ENCODE results near the gene GLIS1. TPM values are rescaled to one million over a fixed set of nuclear protein-coding genes. Genes with fewer than 3 reads are reported as not detected.
A peak's percentile ranks its signal among the peaks of the same experiment; 100 is the strongest.

GLIS1 gene
- total RNA-seq, 1 experiment from 2014 or later, result 0.24 TPM

GRCh38 chr1:53592521-53592982, 146.4 kb downstream of the GLIS1 start (continued):
- no peak for TF ChIP-seq E2F4 (CRISPR knock-in tag; IDR thresholded peaks at IDR 0.05; ENCODE audit: borderline replicate concordance, low read depth)
- TF ChIP-seq TEAD4 (CRISPR knock-in tag; IDR thresholded peaks at IDR 0.05), result no peak
- TF ChIP-seq ZNF263 (CRISPR knock-in tag; IDR thresholded peaks at IDR 0.05; ENCODE audit: low read depth), result no peak
- no peak for TF ChIP-seq AR (CRISPR knock-in tag; IDR thresholded peaks at IDR 0.05)
- TF ChIP-seq ZNF121 (CRISPR knock-in tag; IDR thresholded peaks at IDR 0.05), result no peak

- peaks cover 21% of the 10 kb centered on the region for H3K4me1 Mint-ChIP-seq
- no peak overlapping the region for H3K4me3 Mint-ChIP-seq
- CTCF ChIA-PET, result interaction anchor here (0.6 to 10.0 kb wide), 10 partner anchors 15 to 354 kb away, joined by 3 to 192 read pairs (median 6); partner anchors contain the start of gene IFT25
Measured at GRCh38 chr1:53591924-53592323, 147.0 kb downstream of the GLIS1 start.

GRCh38 chr1:53590531-53591515, 148.1 kb downstream of the GLIS1 start:
- Mint-ChIP-seq H3K4me1 (peaks cover 23% of the 10 kb centered on the region), H3K9me3 (no peaks in the 10 kb centered on the region), H3K27ac (no peak overlapping the region), H3K36me3 (no peaks in the 10 kb centered on the region), H3K4me3 (no peak overlapping the region; the same call in 1 of the 2 replicates), H3K27me3 (ENCODE audit: low read depth) (peaks cover 3% of the 10 kb centered on the region; the same call in 1 of the 2 replicates)
- ChIA-PET CTCF (interaction anchor here (0.8 to 10.0 kb wide), 7 partner anchors 10 to 198 kb away, joined by 3 to 192 read pairs (median 3); no protein-coding TSS in a partner anchor), POLR2A (no interaction called here)
- ATAC-seq (peak; percentile 4; the same call in 1 of the 2 replicates), DNase-seq (ENCODE audit: low spot score) (no peak)
- TF ChIP-seq HMGXB4 (CRISPR knock-in tag; IDR thresholded peaks at IDR 0.05) (no peak), E2F5 (CRISPR knock-in tag; IDR thresholded peaks at IDR 0.05) (no peak), JUN (CRISPR knock-in tag; IDR thresholded peaks at IDR 0.05) (no peak), ETV6 (CRISPR knock-in tag; IDR thresholded peaks at IDR 0.05) (no peak), NFE2L1 (CRISPR knock-in tag; IDR thresholded peaks at IDR 0.05) (no peak), MXD4 (CRISPR knock-in tag; IDR thresholded peaks at IDR 0.05; ENCODE audit: borderline replicate concordance) (no peak), ZNF425 (CRISPR knock-in tag; conservative IDR thresholded peaks at IDR 0.05) (no peak), ZBTB21 (CRISPR knock-in tag; IDR thresholded peaks at IDR 0.05; ENCODE audit: borderline replicate concordance) (no peak), ZNF512 (CRISPR knock-in tag; IDR thresholded peaks at IDR 0.05; ENCODE audit: borderline replicate concordance) (no peak), ATF3 (CRISPR knock-in tag; conservative IDR thresholded peaks at IDR 0.05) (no peak), GRHL2 (CRISPR knock-in tag; IDR thresholded peaks at IDR 0.05; ENCODE audit: insufficient replicate concordance, severe bottlenecking) (no peak), MYBL2 (CRISPR knock-in tag; IDR thresholded peaks at IDR 0.05) (no peak), EMX1 (CRISPR knock-in tag; IDR thresholded peaks at IDR 0.05) (no peak), RELA (CRISPR knock-in tag; IDR thresholded peaks at IDR 0.05; ENCODE audit: borderline replicate concordance) (no peak), SOX15 (CRISPR knock-in tag; IDR thresholded peaks at IDR 0.05) (no peak)

More at GRCh38 chr1:53591924-53592323, 147.0 kb downstream of the GLIS1 start:
- POLR2A ChIA-PET, result no interaction called here
- TF ChIP-seq ZNF317 (CRISPR knock-in tag; IDR thresholded peaks at IDR 0.05; ENCODE audit: borderline replicate concordance, low read depth), result no peak
- Mint-ChIP-seq H3K27ac (no peak overlapping the region), H3K36me3 (no peaks in the 10 kb centered on the region), H3K27me3 (ENCODE audit: low read depth) (peaks cover 3% of the 10 kb centered on the region; the same call in 1 of the 2 replicates), H3K9me3 (no peaks in the 10 kb centered on the region)
- DNase-seq (ENCODE audit: low spot score), result no peak
- ATAC-seq, result no peak
